Brain pericyte (primary cell): ENCODE results near the gene EPHA8.

Source experiments
- DNase-seq: peaks from one replicate; pipeline ENCODE4 v3.0.0-alpha.2; 2012; ENCODE audit warnings: low read depth, low spot score

Gene EPHA8

GRCh38 chr1:22536506-22536905 is 26.8 kb upstream of the EPHA8 start:
- DNase-seq, result no peak

DNA sequence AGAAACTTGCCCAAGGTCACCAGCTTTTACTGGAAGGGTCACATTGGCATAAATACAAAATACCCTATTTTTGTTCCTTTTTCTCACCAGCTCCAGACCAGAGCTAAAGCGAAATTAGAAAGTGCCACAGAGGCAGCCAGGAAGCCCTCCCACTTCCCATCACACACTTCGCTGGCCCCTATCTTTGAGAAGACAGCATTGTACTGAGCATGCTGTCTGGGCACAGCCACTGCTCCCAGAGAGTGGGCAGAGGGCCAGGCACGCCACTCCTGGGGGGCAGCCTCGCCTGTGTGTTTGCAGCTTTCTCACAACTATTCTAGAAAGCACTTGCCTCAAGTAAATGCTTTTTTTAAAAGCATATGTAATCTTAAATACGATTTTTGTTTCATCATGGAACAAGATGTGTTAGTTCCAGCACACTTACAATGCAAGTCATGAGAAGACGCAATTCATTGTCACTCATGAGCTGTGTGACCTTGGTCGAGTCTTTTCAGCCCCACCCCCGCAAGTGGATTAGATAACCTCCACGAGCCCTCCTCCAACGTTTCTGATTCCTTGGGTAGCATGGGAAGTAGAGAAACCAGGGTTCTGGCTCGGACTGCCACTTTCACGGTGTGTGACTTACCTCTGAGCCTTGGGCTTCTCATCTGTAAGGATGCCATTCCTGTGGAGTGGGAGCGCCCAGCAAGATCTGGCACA is 25.7 kb upstream of the EPHA8 start:
- DNase-seq, result no peak

- no peak for DNase-seq
Measured at GRCh38 chr1:22539510-22540118, 23.7 kb upstream of the EPHA8 start.

DNA sequence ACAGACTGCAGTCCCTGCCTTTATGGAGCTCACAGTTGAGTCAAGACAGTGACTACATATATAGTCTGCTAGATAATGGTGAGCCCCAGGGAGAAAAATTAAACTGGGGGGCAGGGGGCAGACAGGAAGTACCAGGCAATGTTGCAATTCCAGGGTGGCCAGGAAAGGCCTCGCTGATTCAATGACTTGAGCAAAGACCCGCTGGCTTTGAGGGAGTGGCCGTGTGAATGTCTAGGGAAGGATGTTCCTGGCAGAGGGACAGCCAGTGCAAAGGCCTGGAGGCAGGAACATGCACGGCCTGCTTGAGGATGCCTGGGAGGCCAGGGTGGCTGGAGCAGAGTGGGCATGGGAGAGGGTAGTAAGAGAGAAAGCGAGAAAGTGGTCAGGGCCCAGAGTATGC is 23.0 kb upstream of the EPHA8 start:
- no peak for DNase-seq

DNA sequence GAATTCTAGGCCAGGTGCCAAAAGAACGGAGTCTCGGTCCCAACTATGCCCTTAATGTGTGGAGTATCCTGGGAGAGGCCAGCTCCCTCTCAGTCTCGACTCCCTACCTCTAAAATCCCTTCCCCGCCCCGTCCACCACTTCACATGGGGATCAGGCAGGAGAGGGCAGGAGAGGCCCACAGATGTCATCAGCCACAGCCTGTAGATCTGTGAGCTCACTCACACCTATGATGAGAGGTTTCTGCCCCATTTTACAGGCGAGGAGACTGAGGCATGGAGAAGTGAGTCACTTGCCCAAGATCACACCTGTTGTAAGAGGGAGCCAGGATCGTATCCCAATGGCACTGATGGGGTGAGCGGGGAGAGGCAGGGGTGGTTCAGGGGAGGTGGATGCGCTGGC is 20.4 kb upstream of the EPHA8 start:
- DNase-seq, result no peak

- DNase-seq, result no peak
Measured at GRCh38 chr1:22543679-22544078, 19.6 kb upstream of the EPHA8 start.

GRCh38 chr1:22544606-22545005 is 18.7 kb upstream of the EPHA8 start:
- no peak for DNase-seq

GRCh38 chr1:22545141-22545540 is 18.1 kb upstream of the EPHA8 start:
- no peak for DNase-seq

GRCh38 chr1:22547186-22547817 is 16.0 kb upstream of the EPHA8 start:
- no peak for DNase-seq

- no peak for DNase-seq
Measured at GRCh38 chr1:22547818-22548462, 15.3 kb upstream of the EPHA8 start.

- DNase-seq, result no peak
Measured at GRCh38 chr1:22550021-22550420, 13.3 kb upstream of the EPHA8 start.

DNA sequence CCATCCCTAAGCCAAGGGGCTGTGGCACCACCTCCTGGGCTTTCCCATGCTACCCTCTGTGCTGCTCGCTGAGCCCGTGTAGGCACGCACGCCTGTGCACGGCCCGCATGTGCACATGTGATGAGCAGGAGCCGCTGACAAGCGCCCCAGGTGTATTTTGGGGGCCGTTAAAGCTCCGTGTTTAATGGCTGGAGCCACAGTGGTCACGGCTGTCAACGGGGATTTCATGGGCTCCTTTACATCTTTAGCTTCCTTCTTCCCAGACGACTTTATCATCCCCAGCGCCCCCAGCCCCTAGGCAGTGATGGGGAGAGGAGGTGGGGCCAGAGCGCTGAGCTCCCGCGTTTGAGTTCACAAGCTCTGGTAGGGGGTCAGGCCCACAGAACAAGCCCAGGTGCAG is 11.7 kb upstream of the EPHA8 start:
- no peak for DNase-seq

GRCh38 chr1:22552021-22552420 is 11.3 kb upstream of the EPHA8 start:
- DNase-seq, result no peak

DNA sequence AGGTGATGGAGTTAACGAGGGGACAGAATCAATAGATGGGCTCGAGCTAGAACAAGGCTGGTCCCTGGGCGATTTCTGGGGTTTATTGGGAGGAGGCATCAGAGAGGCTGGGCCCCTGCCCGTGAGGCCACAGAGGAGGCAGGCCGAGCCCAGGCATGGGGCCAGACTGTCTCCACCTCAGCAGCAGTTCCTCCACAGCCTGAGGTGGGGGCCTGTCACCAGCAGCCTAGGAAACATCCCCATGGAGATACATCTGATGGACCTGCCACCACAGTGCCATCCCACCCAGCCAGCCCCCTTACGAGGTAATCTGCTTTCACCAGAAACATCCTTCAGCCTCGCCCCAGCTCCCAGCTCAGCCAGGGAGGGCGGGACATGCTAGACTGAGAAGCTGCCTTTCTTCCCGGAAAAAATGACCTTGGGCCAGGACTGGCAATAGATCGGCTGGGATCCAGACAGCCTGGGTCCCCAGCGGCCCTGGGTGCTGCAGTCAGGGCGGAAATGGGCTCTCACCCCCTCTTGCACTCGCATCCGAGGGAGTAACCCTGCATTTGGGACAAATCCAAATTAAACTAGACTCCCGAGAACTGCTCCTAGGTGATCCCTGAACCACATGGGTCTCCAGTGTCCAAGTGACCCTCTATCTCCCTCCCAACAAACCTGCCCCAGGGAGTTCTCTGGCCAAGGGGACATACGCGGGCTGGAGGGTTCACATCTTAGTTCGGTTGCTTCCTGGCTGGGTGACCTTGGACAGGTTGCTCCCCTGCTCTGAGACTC is 10.0 kb upstream of the EPHA8 start:
- DNase-seq, result no peak

- DNase-seq, result no peak
Measured at GRCh38 chr1:22553991-22554522, 9.2 kb upstream of the EPHA8 start.

- no peak for DNase-seq
Measured at GRCh38 chr1:22555371-22555656, 8.0 kb upstream of the EPHA8 start.

DNA sequence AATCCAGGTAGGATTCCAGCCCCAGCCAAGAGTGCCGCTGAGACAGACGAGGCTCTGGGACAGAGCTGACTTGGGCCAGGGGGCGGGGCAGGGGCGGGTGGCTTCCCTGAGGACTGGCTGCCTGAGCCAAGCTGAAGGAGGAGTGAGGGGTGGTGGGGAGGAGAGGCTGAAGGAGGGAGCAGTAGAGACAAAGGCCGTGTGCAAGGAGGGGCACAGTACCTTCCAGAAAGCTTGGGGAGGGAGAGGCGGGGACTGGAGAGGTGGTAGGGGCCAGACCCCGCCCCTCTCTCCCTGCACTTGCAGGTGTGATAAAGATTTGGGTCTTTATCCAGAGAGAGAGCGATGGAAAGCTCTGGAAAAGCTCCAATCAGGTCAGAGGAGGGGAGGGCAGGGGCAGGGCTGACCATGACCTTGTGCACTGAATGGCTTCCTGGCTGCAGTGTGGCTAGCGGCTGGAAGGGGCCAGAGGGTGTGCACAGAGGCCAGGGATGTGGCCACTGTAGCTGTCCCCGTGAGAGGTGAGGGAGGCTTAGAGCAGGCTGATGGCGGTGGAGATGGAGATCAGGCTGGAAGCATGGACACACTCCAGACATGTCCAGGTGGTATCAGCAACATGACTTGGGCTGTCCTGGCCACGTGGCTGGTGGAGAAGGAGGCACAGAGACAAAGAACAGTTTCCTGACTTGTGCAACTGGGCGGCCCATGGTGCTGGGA is 6.7 kb upstream of the EPHA8 start:
- no peak for DNase-seq

DNA sequence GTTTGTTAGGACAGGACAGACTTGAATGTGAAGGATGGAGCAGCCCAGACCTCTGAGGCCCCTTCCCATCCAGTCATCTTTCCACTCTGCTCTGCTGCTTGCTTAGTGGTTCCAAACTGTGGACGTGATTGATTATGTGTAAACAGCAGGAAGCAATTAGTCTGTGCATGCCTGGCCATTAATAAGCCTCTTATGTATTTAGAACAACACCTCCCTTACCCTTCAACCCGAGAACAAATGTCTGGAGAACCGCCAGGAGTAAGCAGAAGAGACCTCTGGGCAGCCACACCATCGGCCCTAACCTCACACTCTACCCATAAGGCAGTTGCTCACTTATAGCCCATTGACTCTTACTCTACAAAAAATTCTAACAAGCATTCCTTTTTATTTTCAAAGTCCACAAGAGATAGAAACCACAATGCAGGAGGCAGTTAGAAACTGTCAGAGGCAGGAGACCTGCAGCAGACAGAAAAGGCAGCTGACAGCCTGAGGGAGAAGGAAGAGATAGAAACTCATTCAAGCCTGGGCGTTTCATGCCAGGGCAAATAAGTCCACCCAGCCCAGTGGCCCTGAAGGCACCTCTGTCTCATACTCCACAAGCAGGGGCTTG is 5.8 kb upstream of the EPHA8 start:
- no peak for DNase-seq

DNA sequence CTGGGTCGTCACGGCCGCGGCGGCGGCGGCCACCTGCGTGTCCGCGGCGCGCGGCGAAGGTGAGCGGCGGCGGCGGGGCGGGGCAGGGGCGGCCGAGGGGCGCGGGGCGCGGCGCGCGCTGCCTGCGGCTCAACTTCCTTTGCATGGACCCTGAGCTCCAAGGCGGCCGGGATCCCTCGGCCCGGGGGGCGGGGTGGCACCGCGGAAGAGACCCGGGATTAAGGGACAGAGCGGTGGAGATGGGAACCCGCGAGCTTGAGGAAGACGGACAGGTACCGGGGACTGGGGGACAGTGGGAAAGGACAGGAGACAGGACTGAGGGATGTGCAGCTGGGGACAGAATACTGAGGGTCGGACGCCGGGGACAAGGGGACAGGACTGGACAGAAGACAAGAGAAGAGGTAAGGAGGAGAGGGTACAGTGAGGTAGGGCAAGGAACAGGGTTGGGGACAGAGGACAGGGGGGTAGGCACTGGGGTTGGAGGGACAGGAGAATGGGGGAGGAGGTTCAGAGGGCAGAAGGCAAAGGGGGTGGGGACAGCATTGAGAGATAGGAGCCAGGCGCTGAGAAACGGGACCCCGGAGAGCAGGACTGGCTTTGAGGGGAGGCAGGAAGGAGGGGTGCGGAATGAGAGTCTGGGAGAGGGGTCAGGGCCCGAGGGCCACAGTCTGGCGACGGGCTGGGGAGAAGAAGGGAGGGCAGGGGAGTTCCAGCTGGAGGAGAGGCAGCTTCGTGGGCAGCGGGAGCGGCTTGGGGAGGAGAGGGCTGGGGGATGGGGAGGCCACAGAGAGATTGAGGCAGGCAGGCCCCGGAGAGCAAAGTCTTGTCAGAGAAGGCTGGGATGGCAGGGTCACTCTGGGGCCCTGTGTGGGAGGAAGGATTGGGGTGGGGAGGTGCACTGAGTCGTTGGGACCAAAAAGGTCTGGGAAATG is 648 bp downstream of the EPHA8 start:
- no peak for DNase-seq

GRCh38 chr1:22566161-22566560 is 2.9 kb downstream of the EPHA8 start:
- no peak for DNase-seq
